Activated CD4-positive, CD25-positive, alpha-beta regulatory T cell (primary cell): ENCODE results near the gene AKT2.
"Not testable (repeated sequence)": the region's sequence is repeated elsewhere in the genome, so short reads cannot be mapped to it uniquely, and the experiment has no call there.

ENCODE experiments used
- DNase-seq, 4 experiments: peaks; one replicate each; lab custom pipeline; 2025; lab: John Stamatoyannopoulos, UW

The AKT2 gene

GRCh38 chr19:40284501-40285352 is at the start of gene AKT2:
Gene AKT2, minus strand, starts transcription at chr19:40285345. Its CDS starts 20,078 bp downstream, at chr19:40265267.
- peak; percentile 69 to 81 (median 76) for DNase-seq

GRCh38 chr19:40333083-40333482 is 47.9 kb upstream of the AKT2 start:
- not testable (repeated sequence) for DNase-seq

GRCh38 chr19:40332669-40333068 is 47.5 kb upstream of the AKT2 start:
- DNase-seq: no peak

GRCh38 chr19:40331052-40331451 is 45.9 kb upstream of the AKT2 start:
- DNase-seq: no peak

GRCh38 chr19:40326201-40326600 is 41.1 kb upstream of the AKT2 start:
- DNase-seq: no peak

GRCh38 chr19:40323705-40324104 is 38.6 kb upstream of the AKT2 start:
- no peak for DNase-seq

GRCh38 chr19:40322951-40323615 is 37.9 kb upstream of the AKT2 start:
- DNase-seq: no peak

GRCh38 chr19:40322271-40322610 is 37.1 kb upstream of the AKT2 start:
- DNase-seq: no peak

- no peak for DNase-seq
Observed at GRCh38 chr19:40321566-40322270, 36.6 kb upstream of the AKT2 start.

- DNase-seq: no peak
Observed at GRCh38 chr19:40321076-40321475, 35.9 kb upstream of the AKT2 start.

- DNase-seq: no peak
Observed at GRCh38 chr19:40320558-40320935, 35.4 kb upstream of the AKT2 start.

GRCh38 chr19:40317338-40317737 is 32.2 kb upstream of the AKT2 start:
- DNase-seq: no peak

- DNase-seq: no peak
Observed at GRCh38 chr19:40315812-40316470, 30.8 kb upstream of the AKT2 start.

- DNase-seq: no peak
Observed at GRCh38 chr19:40314656-40315055, 29.5 kb upstream of the AKT2 start.

- no peak for DNase-seq
Observed at GRCh38 chr19:40313229-40313983, 28.3 kb upstream of the AKT2 start.

- no peak for DNase-seq
Observed at GRCh38 chr19:40312533-40312932, 27.4 kb upstream of the AKT2 start.

GRCh38 chr19:40309666-40310065 is 24.5 kb upstream of the AKT2 start:
- DNase-seq: no peak

GRCh38 chr19:40305403-40305802 is 20.3 kb upstream of the AKT2 start:
- DNase-seq: peak; percentile 36 to 66 (median 42)

- no peak for DNase-seq
Observed at GRCh38 chr19:40304306-40304705, 19.2 kb upstream of the AKT2 start.

GRCh38 chr19:40303765-40304164 is 18.6 kb upstream of the AKT2 start:
- DNase-seq: no peak

- DNase-seq: no peak
Observed at GRCh38 chr19:40302224-40303011, 17.3 kb upstream of the AKT2 start.
